ENCODE results near the gene VGF.

- no peak for TF ChIP-seq NFRKB (IDR thresholded peaks at IDR 0.05)
- TF ChIP-seq TARDBP (IDR thresholded peaks at IDR 0.05) = no peak
- TF ChIP-seq HDGF (IDR thresholded peaks at IDR 0.05; ENCODE audit: borderline replicate concordance) = no peak
- no peak for TF ChIP-seq LEF1 (IDR thresholded peaks at IDR 0.05; ENCODE audit: borderline replicate concordance)
- no peak for TF ChIP-seq FOXM1 (IDR thresholded peaks at IDR 0.05; ENCODE audit: borderline replicate concordance)
- no peak for TF ChIP-seq ARNT (IDR thresholded peaks at IDR 0.05)
- TF ChIP-seq BHLHE40 (IDR thresholded peaks at IDR 0.05; ENCODE audit: borderline replicate concordance) = no peak
- TF ChIP-seq ELF4 (IDR thresholded peaks at IDR 0.05) = no peak
- TF ChIP-seq SP1 (IDR thresholded peaks at IDR 0.05) = no peak
- no peak for TF ChIP-seq FOXK2 (IDR thresholded peaks at IDR 0.05)
- no peak for TF ChIP-seq CTBP1 (IDR thresholded peaks at IDR 0.05; ENCODE audit: borderline replicate concordance)
Observed at GRCh38 chr7:101186844-101187428, 21.6 kb upstream of the VGF start.

Measured in HEK293T (cell line).